Ovary (tissue), 9 donors: ENCODE measurements around the gene CLDN20. TPM values are rescaled to one million over a fixed set of nuclear protein-coding genes. Genes with fewer than 3 reads are reported as not detected.
"Not testable (repeated sequence)": the region's sequence is repeated elsewhere in the genome, so short reads cannot be mapped to it uniquely, and the experiment has no call there.

ENCODE experiments used
- DNase-seq, 5 donors: peaks; one replicate each; pipeline ENCODE4 v3.0.0-alpha.2; 2019 to 2020
- H3K27ac ChIP-seq, 2 donors: fragments of 200-600 bp; one replicate each; pipeline versions ENCODE4 v1.5.1 to v1.8.0; 2019 to 2022
- H3K27me3 ChIP-seq: fragments of 200-600 bp; one replicate; pipeline ENCODE4 v1.8.0; 2022
- H3K36me3 ChIP-seq: fragments of 200-600 bp; sonication (generic); one replicate; pipeline ENCODE4 v1.5.1; 2019
- H3K4me1 ChIP-seq: one replicate; pipeline ENCODE4 v1.8.1; 2013; ENCODE audit warnings: mild to moderate bottlenecking, moderate library complexity; ENCODE audit not compliant: insufficient read depth
- H3K4me3 ChIP-seq: fragments of 200-600 bp; sonication (generic); one replicate; pipeline ENCODE4 v1.5.1; 2017
- H3K9me3 ChIP-seq, 2 donors: fragments of 200-600 bp in 1 of 2; sonication (generic) in 1 of 2; one replicate each; pipeline versions ENCODE4 v1.5.1 to v1.8.1; 2013 to 2019; ENCODE audit warnings: mild to moderate bottlenecking in 1 of 2, moderate library complexity in 1 of 2
- EP300 ChIP-seq: sonication (generic); formaldehyde crosslinking; IDR thresholded peaks from one replicate; pipeline ENCODE4 v1.6.1; 2017; ENCODE audit warnings: antibody characterized with exemption
- POLR2A ChIP-seq: fragments of 450-650 bp; IDR thresholded peaks from one replicate; pipeline ENCODE4 v1.6.1; 2017; ENCODE audit warnings: antibody characterized with exemption, mild to moderate bottlenecking, moderate library complexity
- WGBS, 3 donors: extraction: QIAGEN DNeasy Blood & Tissue Kit in 1 of 3; methylation state at CpG; one replicate each; pipeline versions ENCODE4 v1.1.5 to v1.1.7; 2013 to 2017; 5-methylcytosine and 5-hydroxymethylcytosine counted together
- intact Hi-C, 4 donors: fragments of 100-400 bp; cut with DNase I; formaldehyde crosslinking; loops; one replicate each; pipeline versions ENCODE4 v1.11.0 to v1.15.1; 2022 to 2023
- polyA plus RNA-seq, 2 donors: library from polyadenylated mRNA; stranded (reverse); fragments of 200-250 nt in 1 of 2; fragments of 350-450 nt in 1 of 2; fragmentation: Illumina TruSeq in 1 of 2; extraction: RNeasy Lipid Tissue Mini Kit (QIAGEN cat#74804) in 1 of 2; gene quantifications; one replicate each; pipeline ENCODE4 v1.2.3, GENCODE V29; 2013 to 2014
- total RNA-seq, 7 donors: library from RNA; depleted of rRNA in 2 of 7; stranded (reverse); fragments of >200 nt in 2 of 7; fragmentation: NEBNext Ultra II Directional in 3 of 7; extraction: Animal tissue kit (Norgen Biotek cat#: 25700) in 3 of 7; gene quantifications; one replicate each; pipeline versions ENCODE4 v1.1.0 to v1.2.4, GENCODE V29; 2016 to 2023
- TF ChIP-seq, protein P1 (sequence below), 3 donors: fragments of 450-650 bp in 2 of 3; fragments of 200-600 bp in 1 of 3; IDR thresholded peaks; one replicate each; pipeline versions ENCODE4 v1.5.1 to v1.8.0; 2016 to 2022; ENCODE audit warnings: antibody characterized with exemption in 3 of 3, mild to moderate bottlenecking in 1 of 3
- donor health status: DM: no; HTN: no; CAD: no; lungs with moderate emphysema.
- donor health status: DM: no; HTN: no; CAD: no.
- donor health status: Bipolar disorder and iron deficiency.
- donor health status: DM: yes; HTN: yes; CAD: no.
- donor health status: DM: no; HTN: no; CAD: no.
- donor health status: DM: yes; HTN: yes; CAD: no.

The CLDN20 gene
- total and polyA plus RNA-seq, 9 donors: not detected

- no peak for TF ChIP-seq EP300
- TF ChIP-seq, protein P1, sequence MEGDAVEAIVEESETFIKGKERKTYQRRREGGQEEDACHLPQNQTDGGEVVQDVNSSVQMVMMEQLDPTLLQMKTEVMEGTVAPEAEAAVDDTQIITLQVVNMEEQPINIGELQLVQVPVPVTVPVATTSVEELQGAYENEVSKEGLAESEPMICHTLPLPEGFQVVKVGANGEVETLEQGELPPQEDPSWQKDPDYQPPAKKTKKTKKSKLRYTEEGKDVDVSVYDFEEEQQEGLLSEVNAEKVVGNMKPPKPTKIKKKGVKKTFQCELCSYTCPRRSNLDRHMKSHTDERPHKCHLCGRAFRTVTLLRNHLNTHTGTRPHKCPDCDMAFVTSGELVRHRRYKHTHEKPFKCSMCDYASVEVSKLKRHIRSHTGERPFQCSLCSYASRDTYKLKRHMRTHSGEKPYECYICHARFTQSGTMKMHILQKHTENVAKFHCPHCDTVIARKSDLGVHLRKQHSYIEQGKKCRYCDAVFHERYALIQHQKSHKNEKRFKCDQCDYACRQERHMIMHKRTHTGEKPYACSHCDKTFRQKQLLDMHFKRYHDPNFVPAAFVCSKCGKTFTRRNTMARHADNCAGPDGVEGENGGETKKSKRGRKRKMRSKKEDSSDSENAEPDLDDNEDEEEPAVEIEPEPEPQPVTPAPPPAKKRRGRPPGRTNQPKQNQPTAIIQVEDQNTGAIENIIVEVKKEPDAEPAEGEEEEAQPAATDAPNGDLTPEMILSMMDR (IDR thresholded peaks at IDR 0.05): no peak
- TF ChIP-seq POLR2A: no peak
- Histone ChIP-seq H3K27ac (no peak overlapping the region), H3K36me3 (no peaks in the 10 kb centered on the region), H3K9me3 (no peaks in the 10 kb centered on the region), H3K4me3 (no peak overlapping the region), H3K27me3 (no peaks in the 10 kb centered on the region), H3K4me1 (no peaks in the 10 kb centered on the region)
- WGBS, 3 donors: 95 to 97% (median 96%) methylated on average over 4 of the region's 4 CpGs
- DNase-seq: no peak
- intact Hi-C loops: no loop called here
These were observed 45.3 kb downstream of the CLDN20 start for GRCh38 chr6:155309150-155309549.

- no peak overlapping the region for H3K27ac ChIP-seq
- WGBS, 3 donors: 50 to 70% (median 60%) methylated on average over 2 of the region's 2 CpGs
- no peaks in the 10 kb centered on the region for H3K9me3 ChIP-seq
- TF ChIP-seq EP300 (no peak), POLR2A (no peak)
- TF ChIP-seq, protein P1 (IDR thresholded peaks at IDR 0.05): no peak
- no peaks in the 10 kb centered on the region for H3K36me3 ChIP-seq
- no peak for DNase-seq
- no peak overlapping the region for H3K4me3 ChIP-seq
- intact Hi-C loops: no loop called here
- H3K27me3 ChIP-seq: no peaks in the 10 kb centered on the region
- H3K4me1 ChIP-seq: no peaks in the 10 kb centered on the region
These were observed 46.8 kb downstream of the CLDN20 start for GRCh38 chr6:155310596-155310995.

GRCh38 chr6:155311086-155311485 lies 47.3 kb downstream of the CLDN20 start:
- intact Hi-C loops: no loop called here
- TF ChIP-seq EP300: no peak
- TF ChIP-seq POLR2A: no peak
- TF ChIP-seq, protein P1 (IDR thresholded peaks at IDR 0.05): no peak
- no peak overlapping the region for H3K4me3 ChIP-seq
- H3K4me1 ChIP-seq: no peaks in the 10 kb centered on the region
- H3K36me3 ChIP-seq: no peaks in the 10 kb centered on the region
- no peak for DNase-seq
- WGBS, 3 donors: 74 to 80% (median 75%) methylated on average over 6 of the region's 6 CpGs
- no peaks in the 10 kb centered on the region for H3K9me3 ChIP-seq
- no peaks in the 10 kb centered on the region for H3K27me3 ChIP-seq
- H3K27ac ChIP-seq: no peak overlapping the region

- no peak for DNase-seq
- TF ChIP-seq, protein P1 (IDR thresholded peaks at IDR 0.05): no peak
- TF ChIP-seq EP300 (no peak), POLR2A (no peak)
- Histone ChIP-seq H3K9me3 (no peaks in the 10 kb centered on the region), H3K4me3 (no peak overlapping the region), H3K4me1 (no peaks in the 10 kb centered on the region), H3K27ac (no peak overlapping the region), H3K36me3 (no peaks in the 10 kb centered on the region), H3K27me3 (no peaks in the 10 kb centered on the region)
- 93 to 96% (median 94%) methylated on average over 2 of the region's 2 CpGs for WGBS, 3 donors
- intact Hi-C loops: no loop called here
These were observed 47.8 kb downstream of the CLDN20 start for GRCh38 chr6:155311583-155311982.

- H3K27ac ChIP-seq, DNase-seq, H3K4me1 ChIP-seq, intact Hi-C loops, H3K4me3 ChIP-seq, H3K9me3 ChIP-seq, H3K36me3 ChIP-seq, H3K27me3 ChIP-seq: not testable (repeated sequence)
- WGBS, 3 donors: 93 to 95% (median 94%) methylated on average over 7 of the region's 7 CpGs
These were observed 49.1 kb downstream of the CLDN20 start for GRCh38 chr6:155312950-155313349.
